ENCODE results near the gene PSMD11.

DNA sequence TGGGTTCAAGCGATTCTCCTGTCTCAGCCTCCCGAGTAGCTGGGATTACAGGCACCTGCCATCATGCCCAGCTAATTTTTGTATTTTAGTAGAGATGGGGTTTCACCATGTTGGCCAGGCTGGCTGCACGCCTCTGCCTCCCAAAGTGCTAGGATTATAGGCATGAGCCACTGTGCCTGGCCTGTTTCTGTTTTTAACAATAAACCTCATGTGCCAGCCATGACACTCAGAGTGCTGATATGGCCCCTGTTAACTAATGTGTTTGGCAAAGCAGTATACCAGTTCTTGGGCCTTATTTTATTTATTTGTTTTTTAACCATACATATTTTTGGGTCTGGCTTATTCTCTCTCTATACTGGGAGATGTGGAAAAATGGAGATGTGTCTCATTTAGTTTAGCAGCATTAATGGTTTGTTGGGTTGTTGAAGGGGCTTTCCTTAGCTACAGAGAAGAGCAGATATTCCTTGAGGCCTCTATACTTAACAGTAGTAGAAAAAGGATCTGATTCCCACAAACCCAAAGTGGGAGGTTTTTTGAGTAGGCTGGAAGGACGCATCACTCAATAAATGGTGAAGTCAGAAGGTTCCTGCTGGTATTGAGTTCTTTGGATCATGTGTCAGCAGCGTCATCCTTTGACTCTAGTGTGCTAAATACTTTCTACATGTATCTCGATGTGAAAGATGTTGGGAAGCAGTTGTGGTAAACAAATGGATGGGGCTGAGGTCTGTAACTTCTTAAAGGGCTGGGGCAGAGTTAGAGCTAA, 26.3 kb downstream of the PSMD11 start:
- no peak for TF ChIP-seq CTCF (conservative IDR thresholded peaks at IDR 0.05; ENCODE audit: low read length)
- TF ChIP-seq EZH2phosphoT487 (IDR thresholded peaks at IDR 0.05; ENCODE audit: borderline replicate concordance, low read depth, low read length): no peak

Data from OCI-LY7 (cell line).